Gastroesophageal sphincter (tissue), 3 donors: ENCODE measurements around the gene LNX1.

Experiments
- CTCF ChIP-seq, 4 experiments: fragments of 200-600 bp in 2 of 4; fragments of 450-650 bp in 2 of 4; sonication (generic) in 1 of 4; IDR thresholded peaks; one replicate each; pipeline ENCODE4 v1.5.1; 2017 to 2019; ENCODE audit warnings: antibody characterized with exemption in 4 of 4, mild to moderate bottlenecking in 2 of 4, moderate library complexity in 2 of 4
- POLR2A ChIP-seq, 2 donors: fragments of 450-650 bp; IDR thresholded peaks; one replicate each; pipeline ENCODE4 v1.6.1; 2017; ENCODE audit warnings: antibody characterized with exemption in 2 of 2, mild to moderate bottlenecking in 2 of 2, moderate library complexity in 1 of 2

- TF ChIP-seq CTCF (IDR thresholded peaks at IDR 0.05) (no peak), POLR2A (IDR thresholded peaks at IDR 0.05) (no peak)
Observed at GRCh38 chr4:53537606-53538005, 53.7 kb downstream of the LNX1 start.
